Thymus (tissue), 11 donors: ENCODE measurements around the gene FCMR. TPM values are rescaled to one million over a fixed set of nuclear protein-coding genes. Genes with fewer than 3 reads are reported as not detected.

Experiments
- DNase-seq, 9 donors: peaks; one replicate each; pipeline ENCODE4 v3.0.0-alpha.2; 2013; ENCODE audit warnings: low spot score in 9 of 9, low read depth in 6 of 9, missing footprints in 1 of 9
- H3K27ac ChIP-seq, 2 donors: one replicate each; pipeline ENCODE4 v1.5.1; 2013; ENCODE audit warnings: control low read depth in 1 of 2, low read depth in 1 of 2, low read length in 1 of 2, mild to moderate bottlenecking in 1 of 2, moderate library complexity in 1 of 2
- H3K27me3 ChIP-seq, 2 donors: one replicate each; pipeline ENCODE4 v1.5.1; 2013; ENCODE audit warnings: low read length in 1 of 2; ENCODE audit not compliant: control insufficient read depth in 2 of 2, insufficient read depth in 1 of 2
- H3K36me3 ChIP-seq, 2 donors: one replicate each; pipeline ENCODE4 v1.5.1; 2013; ENCODE audit warnings: low read length in 1 of 2, mild to moderate bottlenecking in 1 of 2, moderate library complexity in 1 of 2; ENCODE audit not compliant: control insufficient read depth in 2 of 2, insufficient read depth in 2 of 2
- H3K4me1 ChIP-seq, 2 donors: one replicate each; pipeline ENCODE4 v1.5.1; 2013; ENCODE audit warnings: low read length in 2 of 2; ENCODE audit not compliant: control insufficient read depth in 2 of 2, insufficient read depth in 2 of 2
- H3K4me3 ChIP-seq, 2 donors: one replicate each; pipeline ENCODE4 v1.5.1; 2013; ENCODE audit warnings: low read length in 2 of 2, control low read depth in 1 of 2, mild to moderate bottlenecking in 1 of 2
- H3K9me3 ChIP-seq, 2 donors: one replicate each; pipeline ENCODE4 v1.5.1; 2013; ENCODE audit warnings: low read length in 1 of 2, mild to moderate bottlenecking in 1 of 2; ENCODE audit not compliant: control insufficient read depth in 2 of 2, insufficient read depth in 1 of 2
- WGBS: extraction: QIAGEN DNeasy Blood & Tissue Kit; methylation state at CpG from one replicate; pipeline ENCODE4 v1.1.7; 2013; 5-methylcytosine and 5-hydroxymethylcytosine counted together
- polyA plus RNA-seq: library from polyadenylated mRNA; stranded (reverse); fragments of 200-250 nt; gene quantifications from one replicate; pipeline ENCODE4 v1.2.3, GENCODE V29; 2013
- total RNA-seq: library from RNA; stranded (reverse); fragments of 120-200 nt; gene quantifications from one replicate; pipeline ENCODE4 v1.2.4, GENCODE V29; 2013
- donor health status: healthy.

FCMR gene
- total and polyA plus RNA-seq, 2 donors: 38.9 to 59.0 TPM

- DNase-seq: peak in 1 of 9 donors; percentile 30
These were observed 783 bp upstream of the FCMR start for GRCh38 chr1:206922524-206922923.

DNA sequence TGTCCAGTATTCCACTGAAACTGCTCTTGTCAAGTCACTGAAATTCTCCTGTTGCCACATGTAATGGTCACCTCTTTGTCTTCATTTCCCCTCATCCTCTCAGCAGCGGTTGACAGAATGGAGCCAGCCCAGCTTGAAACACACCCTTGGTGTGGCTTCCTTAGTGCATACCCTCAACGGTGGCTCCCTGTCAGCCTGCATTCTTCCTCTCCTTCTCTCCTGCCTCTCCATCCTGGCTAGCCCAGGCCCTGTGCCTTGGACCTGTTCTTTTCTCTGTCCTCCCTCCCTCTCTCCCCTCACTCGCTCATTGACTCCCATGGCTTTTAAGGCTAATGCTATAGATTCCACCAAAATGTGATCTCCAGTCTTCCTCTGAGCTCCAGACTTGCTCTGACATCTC lies 3.7 kb downstream of the FCMR start:
- H3K27me3 ChIP-seq: no peaks in the 10 kb centered on the region
- peaks cover 18% of the 10 kb centered on the region in 2 donors for H3K36me3 ChIP-seq
- WGBS: 72% methylated on average over 3 of the region's 3 CpGs
- H3K4me1 ChIP-seq: peaks cover 26 to 48% of the 10 kb centered on the region in 2 donors
- H3K4me3 ChIP-seq: peak overlapping the region in 1 of 2 donors; percentile 60
- no peaks in the 10 kb centered on the region for H3K9me3 ChIP-seq
- no peak for DNase-seq
- H3K27ac ChIP-seq: no peak overlapping the region

More at GRCh38 chr1:206922524-206922923, 783 bp upstream of the FCMR start:
- peak overlapping the region; percentile 60 to 61 for H3K4me3 ChIP-seq
- WGBS: 39% methylated on average over 1 of the region's 1 CpG
- no peaks in the 10 kb centered on the region for H3K27me3 ChIP-seq
- H3K4me1 ChIP-seq: peaks cover 41 to 73% of the 10 kb centered on the region in 2 donors
- H3K9me3 ChIP-seq: peaks cover 0 to 7% of the 10 kb centered on the region in 2 donors
- no peaks in the 10 kb centered on the region for H3K36me3 ChIP-seq
- peak overlapping the region; percentile 99 for H3K27ac ChIP-seq

- no peak for DNase-seq
- WGBS: 95% methylated on average over 8 of the region's 8 CpGs
These were observed 5.6 kb downstream of the FCMR start for GRCh38 chr1:206916000-206916709.

DNA sequence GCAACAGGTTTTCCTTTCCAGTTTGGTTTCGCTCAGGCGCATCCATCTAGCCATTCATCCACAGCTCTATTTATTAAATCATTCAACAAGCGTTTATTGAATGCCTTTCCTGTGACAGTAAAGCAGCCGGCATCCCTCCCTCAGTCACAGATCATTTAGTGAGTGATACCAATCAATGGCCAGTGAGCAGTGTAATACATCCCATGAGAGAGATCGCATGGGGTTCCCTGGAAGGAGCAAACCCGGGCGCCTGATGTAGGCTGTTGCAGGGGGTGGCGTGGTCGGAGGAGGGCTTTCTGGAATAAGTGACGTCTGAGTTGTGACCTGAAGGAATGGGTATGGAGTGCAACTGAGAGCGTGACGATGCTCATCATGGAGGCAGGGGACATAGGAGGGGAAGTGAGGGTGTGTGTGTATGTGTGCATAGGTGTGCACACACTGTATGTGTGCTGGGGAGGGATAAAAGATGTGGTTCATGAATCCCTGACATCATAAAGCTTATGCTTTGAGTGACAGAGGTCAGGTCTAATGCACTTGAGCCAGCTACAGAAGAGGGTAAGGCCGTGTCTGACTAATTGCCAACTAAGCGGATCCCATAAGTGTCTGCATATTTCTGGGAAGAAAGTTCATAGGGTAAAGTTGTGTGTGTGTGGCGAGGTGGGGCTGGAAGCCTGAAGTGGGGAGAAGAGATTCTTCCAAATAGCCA lies 6.6 kb downstream of the FCMR start:
- WGBS: 95% methylated on average over 15 of the region's 15 CpGs
- DNase-seq: no peak
- Histone ChIP-seq H3K36me3 (peaks cover 27 to 42% of the 10 kb centered on the region in 2 donors), H3K27me3 (peaks cover 0 to 6% of the 10 kb centered on the region in 2 donors), H3K9me3 (no peaks in the 10 kb centered on the region), H3K4me3 (no peak overlapping the region), H3K4me1 (peaks cover 12 to 30% of the 10 kb centered on the region in 2 donors), H3K27ac (no peak overlapping the region)

More at GRCh38 chr1:206916000-206916709, 5.6 kb downstream of the FCMR start:
- H3K4me3 ChIP-seq: no peak overlapping the region
- H3K36me3 ChIP-seq: peaks cover 27 to 34% of the 10 kb centered on the region in 2 donors
- peak overlapping the region in 1 of 2 donors; percentile 37 for H3K27ac ChIP-seq
- H3K9me3 ChIP-seq: no peaks in the 10 kb centered on the region
- H3K27me3 ChIP-seq: peaks cover 0 to 2% of the 10 kb centered on the region in 2 donors
- peaks cover 14 to 35% of the 10 kb centered on the region in 2 donors for H3K4me1 ChIP-seq

- no peak overlapping the region for H3K27ac ChIP-seq
- H3K9me3 ChIP-seq: no peaks in the 10 kb centered on the region
- H3K36me3 ChIP-seq: peaks cover 27 to 42% of the 10 kb centered on the region in 2 donors
- peaks cover 2 to 18% of the 10 kb centered on the region in 2 donors for H3K27me3 ChIP-seq
- WGBS: 94% methylated on average over 12 of the region's 12 CpGs
- DNase-seq: no peak
- H3K4me3 ChIP-seq: no peak overlapping the region
- H3K4me1 ChIP-seq: peaks cover 20 to 30% of the 10 kb centered on the region in 2 donors
These were observed 7.8 kb downstream of the FCMR start for GRCh38 chr1:206913766-206914537.

- WGBS: 48% methylated on average over 7 of the region's 7 CpGs
These were observed 9.2 kb downstream of the FCMR start for GRCh38 chr1:206912445-206913095.

GRCh38 chr1:206911064-206911663 lies 10.6 kb downstream of the FCMR start:
- peak in 2 of 9 donors; percentile 51 to 66 for DNase-seq

More at GRCh38 chr1:206912445-206913095, 9.2 kb downstream of the FCMR start:
- peak in 6 of 9 donors; percentile 65 to 85 (median 70) for DNase-seq
- H3K36me3 ChIP-seq: peaks cover 30 to 44% of the 10 kb centered on the region in 2 donors
- H3K4me1 ChIP-seq: peaks cover 13 to 20% of the 10 kb centered on the region in 2 donors
- H3K9me3 ChIP-seq: no peaks in the 10 kb centered on the region
- H3K27me3 ChIP-seq: peaks cover 2 to 22% of the 10 kb centered on the region in 2 donors
- H3K4me3 ChIP-seq: no peak overlapping the region
- no peak overlapping the region for H3K27ac ChIP-seq

GRCh38 chr1:206909883-206910318 lies 11.8 kb downstream of the FCMR start:
- H3K27ac ChIP-seq: peak overlapping the region in 1 of 2 donors; percentile 64
- WGBS: 62% methylated on average over 14 of the region's 14 CpGs
- H3K4me1 ChIP-seq: peaks cover 26 to 39% of the 10 kb centered on the region in 2 donors
- peaks cover 26 to 44% of the 10 kb centered on the region in 2 donors for H3K36me3 ChIP-seq
- peaks cover 2 to 22% of the 10 kb centered on the region in 2 donors for H3K27me3 ChIP-seq
- DNase-seq: no peak
- H3K4me3 ChIP-seq: peak overlapping the region; percentile 19 to 50
- no peaks in the 10 kb centered on the region for H3K9me3 ChIP-seq

More at GRCh38 chr1:206911064-206911663, 10.6 kb downstream of the FCMR start:
- WGBS: 18% methylated on average over 1 of the region's 1 CpG
- peaks cover 18 to 29% of the 10 kb centered on the region in 2 donors for H3K4me1 ChIP-seq
- peaks cover 2 to 22% of the 10 kb centered on the region in 2 donors for H3K27me3 ChIP-seq
- peaks cover 32 to 46% of the 10 kb centered on the region in 2 donors for H3K36me3 ChIP-seq
- H3K9me3 ChIP-seq: no peaks in the 10 kb centered on the region
- H3K4me3 ChIP-seq: no peak overlapping the region
- no peak overlapping the region for H3K27ac ChIP-seq
